ENCODE results near the gene IRF1. TPM values are rescaled to one million over a fixed set of nuclear protein-coding genes. Genes with fewer than 3 reads are reported as not detected.

IRF1 gene
- total RNA-seq, 1 donor from 2014 or later = 371 TPM

GRCh38 chr5:132501629-132501956, 11.0 kb upstream of the IRF1 start:
- intact Hi-C loops (cut with micrococcal nuclease) = loop anchor here (1.0 kb wide), 1 partner anchor 115 kb away; no protein-coding TSS in a partner anchor

- intact Hi-C loops (cut with micrococcal nuclease) = loop anchor here (1.0 kb wide), 1 partner anchor 115 kb away; no protein-coding TSS in a partner anchor
These were observed 10.5 kb upstream of the IRF1 start for GRCh38 chr5:132500931-132501628.

- intact Hi-C loops (cut with micrococcal nuclease) = no loop called here
These were observed 9.8 kb upstream of the IRF1 start for GRCh38 chr5:132500244-132500930.

- intact Hi-C loops (cut with micrococcal nuclease) = loop anchor here (5.0 to 10.0 kb wide), 3 partner anchors 315 to 865 kb away; partner anchors contain the start of gene RAPGEF6
These were observed 9.1 kb upstream of the IRF1 start for GRCh38 chr5:132499440-132500243.

GRCh38 chr5:132498686-132499271, 8.2 kb upstream of the IRF1 start:
- intact Hi-C loops (cut with micrococcal nuclease) = loop anchor here (5.0 to 10.0 kb wide), 3 partner anchors 314 to 864 kb away; partner anchors contain the start of gene RAPGEF6

- intact Hi-C loops (cut with micrococcal nuclease) = loop anchor here (5.0 to 10.0 kb wide), 3 partner anchors 313 to 863 kb away; partner anchors contain the start of gene RAPGEF6
These were observed 7.6 kb upstream of the IRF1 start for GRCh38 chr5:132498152-132498551.

- intact Hi-C loops (cut with micrococcal nuclease) = loop anchor here (2.0 to 10.0 kb wide), 4 partner anchors 59 to 863 kb away; partner anchors contain the start of genes RAD50 and RAPGEF6
These were observed 7.0 kb upstream of the IRF1 start for GRCh38 chr5:132497488-132497997.

- intact Hi-C loops (cut with micrococcal nuclease) = loop anchor here (1.0 to 10.0 kb wide), 5 partner anchors 60 to 862 kb away; partner anchors contain the start of genes RAD50 and RAPGEF6
These were observed 6.3 kb upstream of the IRF1 start for GRCh38 chr5:132496631-132497487.

GRCh38 chr5:132496191-132496630, 5.6 kb upstream of the IRF1 start:
- intact Hi-C loops (cut with micrococcal nuclease) = loop anchor here (1.0 to 10.0 kb wide), 5 partner anchors 61 to 861 kb away; partner anchors contain the start of genes RAD50 and RAPGEF6

- intact Hi-C loops (cut with micrococcal nuclease) = loop anchor here (1.0 to 10.0 kb wide), 5 partner anchors 61 to 861 kb away; partner anchors contain the start of genes RAD50 and RAPGEF6
These were observed 5.2 kb upstream of the IRF1 start for GRCh38 chr5:132495667-132496190.

- intact Hi-C loops (cut with micrococcal nuclease) = loop anchor here (5.0 to 10.0 kb wide), 3 partner anchors 309 to 1232 kb away; partner anchors contain the start of genes CDC42SE2 and RAPGEF6
These were observed 3.2 kb upstream of the IRF1 start for GRCh38 chr5:132493821-132494220.

GRCh38 chr5:132493241-132493640, 2.7 kb upstream of the IRF1 start:
- intact Hi-C loops (cut with micrococcal nuclease) = loop anchor here (5.0 to 10.0 kb wide), 3 partner anchors 308 to 1231 kb away; partner anchors contain the start of genes CDC42SE2 and RAPGEF6

GRCh38 chr5:132492386-132493125, 2.0 kb upstream of the IRF1 start:
- intact Hi-C loops (cut with micrococcal nuclease) = loop anchor here (5.0 to 10.0 kb wide), 3 partner anchors 308 to 1230 kb away; partner anchors contain the start of genes CDC42SE2 and RAPGEF6

GRCh38 chr5:132491368-132492364, 1.1 kb upstream of the IRF1 start:
- intact Hi-C loops (cut with micrococcal nuclease) = loop anchor here (2.0 to 10.0 kb wide), 5 partner anchors 35 to 1229 kb away; partner anchors contain the start of genes CDC42SE2 and RAPGEF6

- intact Hi-C loops (cut with micrococcal nuclease) = loop anchor here (1.0 to 10.0 kb wide), 9 partner anchors 17 to 1228 kb away; partner anchors contain the start of genes CDC42SE2 and RAPGEF6
These were observed 596 bp downstream of the IRF1 start for GRCh38 chr5:132489871-132490483.

GRCh38 chr5:132489051-132489770, 1.4 kb downstream of the IRF1 start:
- intact Hi-C loops (cut with micrococcal nuclease) = no loop called here

Data from T-helper 2 cell treated with Interferon-gamma antibody and Interleukin-4, amounts not matched to agents 100 ng/mL and 5 ng/mL, for 36 hours (primary cell).